ENCODE results near the gene PDE4B. TPM values are rescaled to one million over a fixed set of nuclear protein-coding genes. Genes with fewer than 3 reads are reported as not detected.
"Not testable (repeated sequence)": the region's sequence is repeated elsewhere in the genome, so short reads cannot be mapped to it uniquely, and the experiment has no call there.

Gene PDE4B
- total RNA-seq, 1 donor from 2014 or later = 6.8 TPM

DNA sequence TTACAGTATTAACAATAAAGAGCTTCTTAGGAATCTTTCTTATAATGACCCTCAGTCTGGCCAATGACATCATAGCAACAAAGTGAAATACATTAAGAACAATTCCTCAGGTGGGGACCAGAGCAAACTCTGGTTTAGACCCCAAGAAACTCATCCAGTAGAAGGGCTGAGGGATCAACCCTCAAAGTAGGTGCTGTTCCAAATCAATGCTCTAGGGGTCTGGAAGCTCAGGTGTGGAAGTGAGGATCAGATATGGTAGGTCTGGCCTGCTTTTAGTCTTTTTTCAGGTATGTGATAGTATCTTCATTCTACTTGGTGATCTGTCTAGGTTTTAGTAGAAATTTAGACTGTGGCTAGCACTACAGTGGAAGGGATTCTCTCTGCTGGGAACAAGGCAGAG lies 291.7 kb downstream of the PDE4B start:
- intact Hi-C loops (cut with DNase I) = no loop called here

DNA sequence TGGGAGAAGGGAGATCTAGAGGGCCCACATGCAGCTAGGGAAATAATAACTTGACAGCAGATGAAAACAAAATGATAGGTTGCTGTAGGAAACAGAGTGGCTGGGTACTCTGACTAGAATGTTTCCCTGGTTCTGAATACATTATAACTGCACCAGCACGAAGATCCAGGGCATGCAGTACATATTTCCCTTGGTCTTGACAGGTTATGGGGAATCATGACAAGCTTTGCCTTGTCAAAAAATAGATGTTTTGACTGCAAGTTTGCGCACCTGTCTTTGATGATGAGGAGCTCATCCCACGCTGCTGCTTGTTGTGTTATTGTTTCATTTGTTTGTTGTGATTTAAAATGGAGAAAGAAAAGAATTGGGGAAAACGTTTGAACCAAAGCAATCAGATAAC lies 292.9 kb downstream of the PDE4B start:
- DNase-seq (ENCODE audit: low spot score) = no peak
- intact Hi-C loops (cut with DNase I) = no loop called here

More for the DNA sequence above, 291.7 kb downstream of the PDE4B start:
- DNase-seq (ENCODE audit: low spot score) = no peak

DNA sequence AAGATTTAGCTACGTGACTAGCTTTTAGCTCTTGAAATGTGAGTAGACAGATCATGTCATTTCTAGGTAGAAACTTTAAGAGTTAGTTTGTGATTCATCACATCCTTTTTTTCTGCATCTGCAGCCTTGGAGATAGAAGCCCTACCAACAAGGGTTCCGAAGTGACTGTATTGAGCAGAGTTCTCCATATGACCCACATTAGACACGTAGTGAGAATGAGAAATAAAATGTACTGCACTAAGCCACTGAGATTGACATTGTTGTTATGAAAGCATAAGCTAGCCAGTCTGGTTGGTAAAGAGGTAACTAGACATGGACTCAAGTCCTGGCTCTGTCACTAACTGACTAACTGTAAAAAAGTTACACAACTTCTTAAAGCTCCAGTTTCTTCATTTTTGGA lies 296.1 kb downstream of the PDE4B start:
- intact Hi-C loops (cut with DNase I) = no loop called here
- DNase-seq (ENCODE audit: low spot score) = no peak

DNA sequence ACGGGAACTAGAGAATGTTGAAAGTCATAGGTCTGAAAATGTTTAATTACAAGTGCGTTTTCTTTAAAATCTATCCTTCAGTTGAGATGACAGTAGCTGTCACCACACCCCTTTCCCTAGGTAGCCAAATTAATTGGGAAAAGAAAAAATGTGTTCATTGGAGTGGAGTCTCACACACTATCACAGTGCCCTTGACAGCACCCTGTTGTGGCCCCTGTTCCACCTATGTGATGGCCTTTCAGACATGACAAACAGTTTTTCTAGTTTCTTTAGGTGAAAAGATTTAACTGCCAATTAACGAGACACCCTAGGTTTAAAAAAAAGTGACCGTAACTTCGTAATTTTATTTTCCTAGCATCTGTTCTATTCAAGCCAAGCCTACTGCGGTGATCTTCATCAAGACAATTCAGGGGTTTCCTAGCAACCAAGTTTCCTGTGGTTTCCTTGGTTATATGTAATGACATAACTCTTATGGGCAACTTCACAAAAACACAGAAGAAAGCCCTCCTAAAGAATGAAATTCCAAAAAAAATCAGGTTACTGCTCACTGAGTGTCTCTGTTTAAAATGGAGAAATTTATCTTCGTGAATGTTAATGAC lies 298.3 kb downstream of the PDE4B start:
- intact Hi-C loops (cut with DNase I) = no loop called here
- no peak for DNase-seq (ENCODE audit: low spot score)

DNA sequence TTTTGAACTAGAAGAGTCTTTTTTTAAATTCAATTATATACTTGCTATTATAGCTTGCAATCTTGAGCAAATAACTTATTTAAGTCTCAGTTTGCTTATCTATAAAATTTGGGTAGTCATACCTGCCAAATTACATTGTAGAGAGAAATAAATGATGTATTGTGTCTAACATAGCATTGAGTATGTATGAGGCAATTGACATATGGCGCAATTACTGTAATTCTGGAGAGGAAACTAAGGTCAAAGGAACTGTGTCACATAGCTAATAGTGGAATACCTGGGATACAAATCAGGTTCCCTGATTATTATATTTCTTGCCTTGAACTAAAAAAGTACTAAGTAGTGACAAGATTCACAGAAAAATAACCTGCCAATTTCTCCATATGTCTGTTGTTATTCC lies 302.5 kb downstream of the PDE4B start:
- intact Hi-C loops (cut with DNase I) = no loop called here
- no peak for DNase-seq (ENCODE audit: low spot score)

DNA sequence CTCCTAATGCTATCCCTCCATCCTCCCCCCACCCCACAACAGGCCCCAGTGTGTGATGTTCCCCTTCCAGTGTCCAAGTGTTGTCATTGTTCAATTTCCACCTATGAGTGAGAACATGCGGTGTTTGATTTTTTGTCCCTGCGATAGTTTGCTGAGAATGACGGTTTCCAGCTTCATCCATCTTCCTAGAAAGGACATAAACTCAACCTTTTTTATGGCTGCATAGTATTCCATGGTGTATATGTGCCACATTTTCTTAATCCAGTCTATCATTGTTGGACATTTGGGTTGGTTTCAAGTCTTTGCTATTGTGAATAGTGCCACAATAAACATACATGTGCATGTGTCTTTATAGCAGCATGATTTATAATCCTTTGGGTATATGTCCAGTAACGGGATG lies 308.3 kb downstream of the PDE4B start:
- intact Hi-C loops (cut with DNase I) = not testable (repeated sequence)

DNA sequence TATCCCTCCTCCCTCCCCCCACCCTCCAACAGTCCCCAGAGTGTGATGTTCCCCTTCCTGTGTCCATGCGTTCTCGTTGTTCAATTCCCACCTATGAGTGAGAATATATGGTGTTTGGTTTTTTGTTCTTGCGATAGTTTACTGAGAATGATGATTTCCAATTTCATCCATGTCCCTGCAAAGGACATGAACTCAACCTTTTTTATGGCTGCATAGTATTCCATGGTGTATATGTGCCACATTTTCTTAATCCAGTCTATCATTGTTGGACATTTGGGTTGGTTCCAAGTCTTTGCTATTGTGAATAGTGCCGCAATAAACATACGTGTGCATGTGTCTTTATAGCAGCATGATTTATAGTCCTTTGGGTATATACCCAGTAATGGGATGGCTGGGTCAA lies 311.4 kb downstream of the PDE4B start:
- intact Hi-C loops (cut with DNase I); DNase-seq (ENCODE audit: low spot score): not testable (repeated sequence)

More for the DNA sequence above, 308.3 kb downstream of the PDE4B start:
- DNase-seq (ENCODE audit: low spot score) = not testable (repeated sequence)

DNA sequence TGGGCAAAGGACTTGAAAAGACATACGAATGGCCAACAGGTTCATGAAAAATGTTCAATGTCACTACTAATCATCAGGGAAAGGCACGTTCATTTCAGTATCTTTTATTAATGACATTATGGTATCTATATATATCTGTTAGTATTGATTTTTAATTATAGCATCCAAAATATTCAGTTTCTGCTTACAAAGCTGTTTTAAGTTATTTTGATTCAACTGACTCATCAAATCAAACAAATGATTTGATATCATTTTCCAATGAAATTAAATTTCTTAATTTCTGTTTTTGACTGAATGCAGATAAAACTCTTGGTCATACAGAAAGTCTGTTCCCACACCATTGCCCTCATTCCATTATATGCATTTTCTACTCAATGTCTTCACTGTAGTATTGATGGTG lies 315.9 kb downstream of the PDE4B start:
- intact Hi-C loops (cut with DNase I) = no loop called here
- DNase-seq (ENCODE audit: low spot score) = no peak

DNA sequence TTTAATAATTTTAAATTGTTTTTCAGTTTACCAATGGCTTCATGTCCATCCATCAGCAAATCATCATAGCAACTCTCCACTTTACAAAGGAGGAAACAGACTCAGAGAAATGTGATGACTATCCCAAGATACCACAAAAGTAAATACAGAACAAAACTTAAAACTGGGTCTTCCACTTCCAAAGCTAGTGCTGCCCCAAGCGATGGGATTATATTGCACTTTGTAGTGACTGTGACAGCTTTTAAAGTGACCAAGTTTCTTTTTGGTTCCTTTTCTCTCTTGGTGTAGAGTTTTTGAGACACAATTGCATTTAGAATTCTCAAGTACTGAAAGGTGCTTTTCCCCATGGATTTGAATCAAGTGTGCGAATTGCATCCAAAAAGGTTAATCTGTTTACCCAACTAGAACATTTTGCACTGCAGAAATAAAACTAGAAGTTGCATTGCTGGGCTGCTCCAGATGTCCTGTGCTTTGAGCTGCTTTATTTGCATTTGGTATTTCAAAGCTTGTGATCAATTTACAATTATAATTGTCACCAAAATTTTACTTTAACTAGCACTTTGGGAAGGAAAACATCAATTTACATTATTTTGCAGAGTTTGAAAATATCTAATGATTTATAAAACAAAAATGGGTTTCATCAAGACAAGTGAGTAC lies 320.2 kb downstream of the PDE4B start:
- intact Hi-C loops (cut with DNase I) = no loop called here

DNA sequence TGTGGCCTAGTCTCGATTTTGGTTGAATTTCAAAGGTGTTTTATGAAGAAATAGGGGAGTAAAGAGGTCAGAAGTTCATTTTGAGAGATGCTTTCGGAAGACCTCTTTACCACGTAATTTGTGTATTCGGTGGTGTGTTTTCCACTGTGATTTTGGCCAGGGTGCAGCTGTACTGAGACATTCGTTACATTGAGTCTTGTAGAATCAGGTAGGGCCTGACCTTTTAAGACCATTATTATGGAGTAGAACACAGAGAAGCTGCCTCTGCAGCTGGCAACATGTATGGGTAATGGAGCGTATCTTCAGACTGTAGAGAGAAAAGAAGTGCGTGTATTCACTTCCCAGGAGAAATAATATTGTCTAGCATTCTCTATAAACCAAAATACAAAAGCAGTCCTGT lies 326.5 kb downstream of the PDE4B start:
- intact Hi-C loops (cut with DNase I) = no loop called here
- DNase-seq (ENCODE audit: low spot score) = no peak

More for the DNA sequence above, 320.2 kb downstream of the PDE4B start:
- DNase-seq (ENCODE audit: low spot score) = no peak

DNA sequence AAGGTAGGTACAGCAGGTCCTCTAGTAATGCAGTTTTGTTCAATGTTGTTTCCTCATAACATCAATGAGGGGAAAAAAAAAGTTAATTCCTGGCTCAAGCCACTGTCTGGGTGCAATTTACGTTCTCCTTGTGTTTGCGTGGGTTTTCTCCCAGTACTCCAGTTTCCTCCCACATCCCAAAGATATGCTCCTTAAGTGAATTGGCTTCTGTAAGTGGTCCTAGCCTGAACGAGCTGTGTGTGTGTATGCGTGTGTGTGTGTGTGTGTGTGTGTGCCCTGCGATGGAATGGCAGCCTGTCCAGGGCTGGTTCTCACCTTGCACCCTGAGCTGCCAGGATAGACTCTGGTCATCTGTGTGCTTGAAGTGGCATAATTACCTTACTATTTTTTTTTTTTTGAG lies 332.0 kb downstream of the PDE4B start:
- intact Hi-C loops (cut with DNase I) = no loop called here
- no peak for DNase-seq (ENCODE audit: low spot score)

DNA sequence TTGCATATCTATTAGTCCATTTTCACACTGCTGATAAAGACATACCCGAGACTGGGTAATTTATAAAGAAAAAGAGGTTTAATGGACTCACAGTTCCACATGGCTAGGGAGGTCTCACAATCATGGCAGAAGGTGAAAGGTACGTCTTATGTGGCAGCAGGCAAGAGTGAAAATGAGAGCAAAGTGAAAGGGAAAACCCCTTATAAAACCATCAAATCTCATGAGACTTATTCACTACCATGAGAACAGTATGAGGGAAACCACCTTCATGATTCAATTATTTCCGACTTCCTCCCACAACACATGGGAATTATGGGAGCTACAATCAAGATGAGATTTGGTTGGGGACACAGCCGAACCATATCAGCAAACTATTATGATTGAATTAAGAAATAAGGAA lies 335.9 kb downstream of the PDE4B start:
- intact Hi-C loops (cut with DNase I); DNase-seq (ENCODE audit: low spot score): not testable (repeated sequence)

DNA sequence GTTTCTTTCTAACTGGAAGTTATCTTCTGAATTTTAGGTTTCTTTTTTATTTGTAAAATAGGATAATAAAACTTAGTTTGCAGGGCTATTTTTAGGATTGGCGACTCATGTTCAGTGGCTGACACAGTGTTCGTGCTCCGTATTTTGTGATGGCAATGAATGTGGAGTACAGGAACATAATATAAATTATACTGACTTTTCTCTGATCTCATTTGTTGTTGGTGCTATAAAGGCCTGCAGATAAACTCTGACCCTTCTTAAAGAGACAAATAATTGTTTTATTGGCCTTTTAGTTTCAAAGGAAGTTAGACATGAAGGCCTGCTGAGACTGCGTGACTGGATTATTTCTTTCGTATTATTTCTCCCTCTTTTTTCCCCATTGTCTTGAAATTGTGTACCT lies 339.6 kb downstream of the PDE4B start:
- intact Hi-C loops (cut with DNase I) = no loop called here
- DNase-seq (ENCODE audit: low spot score) = no peak

DNA sequence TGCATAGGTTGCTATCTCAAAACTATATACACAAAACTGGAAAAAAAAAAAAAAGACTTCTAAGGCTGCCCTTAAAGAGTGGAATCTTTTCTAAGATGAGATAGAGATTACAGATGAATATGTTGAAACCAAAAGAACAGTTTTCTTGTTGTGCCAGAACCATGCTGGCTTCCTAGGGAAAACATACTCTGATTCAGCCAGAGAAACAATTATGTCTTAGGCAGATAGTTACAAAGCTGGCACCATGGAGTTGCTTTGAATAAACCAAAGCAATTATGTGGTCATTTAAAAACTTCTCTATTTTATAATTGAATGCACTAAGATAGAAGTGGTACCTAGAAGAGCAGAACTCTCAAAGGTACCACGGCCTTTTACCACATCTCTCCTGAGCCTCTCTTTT lies 341.3 kb downstream of the PDE4B start:
- intact Hi-C loops (cut with DNase I) = no loop called here
- no peak for DNase-seq (ENCODE audit: low spot score)

DNA sequence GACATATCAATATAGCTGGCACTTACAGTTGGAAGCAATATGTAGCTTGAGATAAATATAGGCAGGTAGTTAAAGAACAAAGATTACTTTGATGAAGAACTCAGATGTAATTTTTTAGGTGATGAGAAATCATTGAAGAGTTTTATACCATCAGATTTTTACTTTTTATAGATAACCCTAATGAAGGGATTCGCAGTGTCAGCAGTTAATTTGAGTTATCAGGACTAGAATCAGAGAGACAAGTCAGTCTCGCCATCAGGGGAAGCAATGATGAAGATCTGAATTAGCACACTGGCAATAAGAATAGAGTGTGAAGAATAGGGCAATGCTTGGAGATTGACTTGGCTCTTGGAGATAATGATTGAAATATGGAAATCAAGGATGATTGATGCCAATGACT lies 342.5 kb downstream of the PDE4B start:
- intact Hi-C loops (cut with DNase I) = no loop called here
- no peak for DNase-seq (ENCODE audit: low spot score)

DNA sequence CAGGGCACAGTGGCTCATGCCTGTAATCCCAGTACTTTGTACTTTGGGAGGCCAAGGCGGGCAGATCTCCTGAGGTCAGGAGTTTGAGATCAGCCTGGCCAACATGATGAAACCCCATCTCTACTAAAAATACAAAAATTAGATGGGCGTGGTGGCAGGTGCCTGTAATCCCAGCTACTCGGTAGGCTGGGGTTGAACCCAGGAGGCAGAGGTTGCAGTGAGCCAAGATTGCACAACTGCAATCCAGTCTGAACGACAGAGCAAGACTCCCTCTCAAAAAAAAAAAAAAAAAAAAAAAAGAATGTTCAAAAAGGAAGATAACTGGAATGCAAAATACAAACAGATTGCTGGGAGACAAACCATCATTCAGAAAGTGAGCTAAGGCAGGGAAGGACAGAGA lies 343.7 kb downstream of the PDE4B start:
- DNase-seq (ENCODE audit: low spot score); intact Hi-C loops (cut with DNase I): not testable (repeated sequence)

DNA sequence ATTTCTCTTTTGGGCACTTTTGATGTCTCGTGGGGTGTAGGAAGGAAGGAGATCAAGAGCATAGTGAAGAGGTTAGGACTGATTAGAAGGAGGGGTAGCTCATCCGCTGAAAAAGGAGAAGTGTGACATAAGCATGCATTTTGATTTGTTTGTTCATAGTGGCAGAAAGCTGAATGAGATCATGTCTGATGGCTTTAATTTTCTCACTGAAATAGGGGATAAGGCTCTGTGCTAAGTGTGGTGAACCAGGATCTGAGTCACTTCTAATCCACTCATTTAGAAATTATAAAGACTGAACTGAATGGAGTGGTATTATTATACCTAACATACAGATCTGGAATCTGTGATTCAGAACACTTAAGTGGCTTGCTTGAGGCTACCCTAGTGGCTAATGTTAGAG lies 344.5 kb downstream of the PDE4B start:
- no peak for DNase-seq (ENCODE audit: low spot score)
- intact Hi-C loops (cut with DNase I) = no loop called here

DNA sequence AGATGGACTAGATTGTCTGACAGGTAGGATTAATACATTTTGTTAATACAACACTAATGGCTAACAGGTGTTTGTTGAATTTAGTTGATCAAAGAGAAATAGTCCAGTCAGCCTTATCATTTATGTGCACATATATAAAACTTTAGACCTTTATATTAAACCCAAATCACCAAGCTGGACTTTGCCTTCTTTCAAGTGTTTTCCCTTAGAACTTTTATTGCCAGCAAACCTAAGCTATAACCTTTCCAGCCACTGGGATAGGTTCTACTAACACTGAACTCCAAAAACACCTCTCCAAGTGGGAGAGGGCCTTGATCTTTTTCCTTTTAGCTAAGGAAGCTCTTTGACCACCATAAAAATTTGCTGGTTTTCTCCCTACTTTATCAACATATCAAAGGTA lies 345.9 kb downstream of the PDE4B start:
- intact Hi-C loops (cut with DNase I) = no loop called here
- DNase-seq (ENCODE audit: low spot score) = no peak

DNA sequence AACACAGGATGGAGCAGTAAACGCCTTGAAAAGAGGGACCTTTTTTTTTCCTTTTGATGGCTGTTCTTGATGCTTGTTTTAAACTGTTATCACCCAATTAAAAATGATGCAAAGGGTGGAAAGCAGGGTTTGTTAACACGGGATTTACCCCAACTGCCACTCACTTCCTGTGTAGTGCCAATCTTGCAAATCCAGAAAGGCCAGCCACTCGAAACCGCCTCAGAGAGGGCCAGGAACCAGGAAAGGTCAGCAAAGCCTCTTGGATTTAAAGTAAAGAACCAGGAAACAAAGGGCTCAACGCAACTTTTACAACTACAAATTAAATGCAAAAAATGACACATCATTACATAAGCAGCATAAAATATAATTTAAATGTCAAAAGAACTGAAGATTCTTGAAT lies 347.4 kb downstream of the PDE4B start:
- intact Hi-C loops (cut with DNase I) = no loop called here

DNA sequence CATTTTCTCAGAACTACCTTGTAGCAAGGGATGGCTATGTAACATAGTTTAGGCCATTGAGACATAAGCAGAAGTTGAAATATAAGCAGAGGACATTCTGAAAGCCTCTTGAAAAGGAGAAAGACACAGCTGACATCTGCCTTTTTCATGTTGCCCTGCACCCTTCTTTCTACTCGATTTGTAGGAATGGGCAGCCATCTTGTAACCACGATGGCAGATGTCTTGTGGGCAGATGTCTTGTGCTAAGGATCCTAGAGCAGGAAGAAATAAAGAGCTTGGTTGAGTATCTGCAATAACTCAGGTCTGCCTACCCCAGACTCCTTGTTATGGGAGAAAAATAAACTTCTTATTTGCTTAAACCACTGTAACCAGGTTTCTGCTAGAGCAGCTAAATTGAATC lies 351.0 kb downstream of the PDE4B start:
- intact Hi-C loops (cut with DNase I) = no loop called here
- DNase-seq (ENCODE audit: low spot score) = no peak

More for the DNA sequence above, 347.4 kb downstream of the PDE4B start:
- DNase-seq (ENCODE audit: low spot score) = no peak

DNA sequence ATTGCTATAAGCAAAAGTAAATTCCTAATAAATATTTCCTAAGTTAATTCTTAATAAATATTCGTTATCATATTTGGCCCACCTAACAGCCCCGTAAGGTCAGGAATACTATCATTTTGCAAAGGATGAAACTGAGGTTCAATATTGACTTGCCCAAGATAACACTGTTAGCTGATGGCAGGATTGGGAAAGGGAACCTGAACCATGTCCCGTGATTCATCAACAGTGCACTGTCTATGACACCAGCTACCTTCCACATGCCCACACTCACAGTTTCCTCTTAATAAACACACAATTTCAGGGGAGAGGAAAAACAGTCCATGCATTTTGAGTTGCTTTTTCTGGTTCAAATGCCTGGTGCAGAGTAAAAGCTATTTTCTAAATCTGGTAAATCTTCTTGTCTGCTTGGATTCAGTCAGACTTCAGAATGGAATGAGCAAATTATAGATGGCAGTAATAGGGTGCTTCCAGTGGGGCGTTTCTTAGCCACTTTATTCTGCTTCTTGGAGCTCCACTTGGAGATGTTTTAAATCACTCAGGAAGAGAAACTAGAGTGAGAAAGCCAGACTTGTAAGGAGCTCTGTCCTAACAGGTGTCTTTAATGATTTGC lies 354.6 kb downstream of the PDE4B start:
- no peak for DNase-seq (ENCODE audit: low spot score)
- intact Hi-C loops (cut with DNase I) = no loop called here

All from cardiac septum (tissue), 1 donor.